NCI-H526 treated with DMSO at 0.1 percent for 48 hours (cell line): ENCODE data around the gene AGAP3.

Experiments used
- DNase-seq: peaks from one replicate; lab custom pipeline; 2025; lab: John Stamatoyannopoulos, UW

Gene AGAP3

DNA sequence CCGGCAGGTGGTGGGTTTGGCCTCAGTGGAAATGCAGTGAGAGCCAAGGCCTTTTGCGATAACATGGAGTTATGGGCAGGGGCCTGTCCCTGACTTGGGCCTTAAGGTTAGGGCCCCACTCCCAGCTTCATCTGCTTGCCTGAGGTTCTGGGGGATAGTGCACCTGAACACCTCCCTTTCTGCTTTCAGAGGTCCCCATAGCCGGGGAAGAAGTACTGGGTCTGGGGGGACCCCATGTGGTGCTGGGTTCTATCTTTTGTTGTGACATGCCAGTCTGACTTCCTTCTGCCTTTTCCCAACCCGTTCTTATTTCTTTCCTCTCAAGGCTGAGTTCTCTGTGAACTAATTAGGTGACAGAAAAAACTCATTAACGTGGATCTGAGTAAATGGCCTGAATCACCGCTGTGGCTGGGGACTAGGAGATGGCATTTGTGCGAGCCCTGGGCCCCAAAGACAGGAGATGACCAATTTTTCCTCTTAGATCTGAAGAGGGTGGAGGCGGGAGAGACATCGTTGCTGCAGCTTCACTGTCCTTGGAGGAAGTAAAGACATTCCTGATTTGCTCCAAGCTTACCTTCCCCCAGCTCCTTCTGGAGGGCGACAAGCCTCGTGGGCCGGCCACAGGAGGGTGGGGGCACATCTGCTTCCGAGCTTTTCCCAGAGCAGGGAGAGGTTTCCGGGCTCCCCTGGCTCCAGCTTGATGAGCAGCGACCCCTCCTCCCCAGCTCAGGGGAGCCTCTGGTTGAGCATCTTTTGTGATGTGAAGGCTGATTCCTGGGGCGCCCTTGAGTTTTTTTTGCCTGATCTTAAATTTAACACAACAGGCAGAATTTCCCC lies 2.0 kb downstream of the AGAP3 start:
- no peak for DNase-seq

DNA sequence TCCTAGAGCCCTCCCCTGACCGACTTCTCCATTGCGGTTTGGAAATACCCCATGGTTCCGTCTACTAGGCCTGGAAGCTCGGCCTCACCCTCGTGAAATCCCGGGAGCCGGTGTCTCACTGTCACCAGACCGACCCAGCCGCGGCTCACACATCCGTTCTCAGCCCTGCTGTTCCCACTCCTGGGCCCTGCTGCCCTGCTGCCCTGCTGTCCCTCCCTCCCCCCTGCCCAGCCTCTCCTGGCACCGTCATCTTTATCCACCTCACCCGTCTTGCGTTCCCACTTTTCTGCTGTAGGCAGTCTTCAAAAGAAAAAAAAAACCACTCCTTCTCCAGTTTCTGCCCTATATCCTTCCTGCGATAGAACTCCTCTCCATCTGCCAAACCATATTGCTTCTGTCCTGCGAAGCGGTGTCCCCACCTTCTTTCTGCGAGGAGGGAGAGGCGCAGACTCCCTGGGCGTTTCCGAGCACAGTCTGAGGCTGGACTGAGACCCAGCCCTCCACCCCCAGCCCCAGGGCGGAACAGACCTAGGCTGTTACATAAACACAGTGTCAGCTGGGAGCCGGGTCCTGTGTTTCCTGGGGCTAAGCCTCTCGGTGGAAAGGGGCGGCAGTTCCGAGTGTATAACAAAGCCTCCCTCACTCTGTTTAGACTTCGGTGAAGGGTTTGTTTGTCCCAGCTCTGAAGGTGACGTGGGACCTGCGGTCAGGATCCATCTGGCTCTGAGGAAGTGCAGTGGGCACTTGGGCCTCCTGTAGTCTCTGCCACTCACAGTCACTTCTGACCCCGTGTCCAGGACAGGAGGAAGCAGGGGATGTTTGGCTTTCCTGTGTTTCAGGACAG lies 2.8 kb downstream of the AGAP3 start:
- peak; percentile 19 for DNase-seq

DNA sequence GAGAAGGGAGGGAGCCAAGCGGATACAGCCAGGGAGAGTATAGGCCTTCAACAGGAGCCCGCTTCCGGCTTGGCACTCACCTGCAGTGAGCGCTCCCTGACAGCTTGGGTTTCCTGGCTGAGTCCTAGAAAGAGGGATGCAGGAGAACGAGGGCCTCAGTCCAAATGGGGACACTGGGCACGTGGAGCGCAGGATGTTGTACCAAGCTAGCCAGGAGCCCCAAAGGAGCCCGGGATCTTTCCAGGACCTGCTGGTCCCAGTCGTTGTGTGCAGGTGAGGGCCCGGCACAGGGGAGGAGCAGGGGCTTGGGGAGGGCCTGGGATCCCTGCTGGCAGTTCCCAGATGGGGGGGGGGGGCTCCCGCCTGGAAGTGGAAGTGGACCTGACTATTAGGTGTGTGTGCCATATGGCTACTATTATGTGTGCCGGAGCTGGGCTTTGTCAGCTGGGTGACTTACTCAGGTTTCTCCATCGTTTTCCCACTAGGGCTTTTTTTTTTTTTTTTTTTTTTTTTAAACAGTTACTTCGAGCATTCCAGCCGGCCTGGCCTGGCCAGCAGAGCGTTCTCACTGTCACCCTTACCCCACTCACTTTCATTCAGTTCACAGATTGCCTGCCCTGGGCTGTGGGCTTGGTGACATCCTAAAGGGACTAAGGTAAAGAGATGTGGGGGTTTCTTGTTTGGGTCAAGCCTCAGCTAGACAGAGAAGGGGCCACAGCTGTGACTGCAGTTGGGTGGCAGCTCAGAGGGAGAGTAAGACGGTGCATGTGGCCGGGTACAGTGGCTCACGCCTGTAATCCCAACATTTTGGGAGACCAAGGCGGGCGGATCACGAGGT lies 3.8 kb downstream of the AGAP3 start:
- DNase-seq: no peak

DNA sequence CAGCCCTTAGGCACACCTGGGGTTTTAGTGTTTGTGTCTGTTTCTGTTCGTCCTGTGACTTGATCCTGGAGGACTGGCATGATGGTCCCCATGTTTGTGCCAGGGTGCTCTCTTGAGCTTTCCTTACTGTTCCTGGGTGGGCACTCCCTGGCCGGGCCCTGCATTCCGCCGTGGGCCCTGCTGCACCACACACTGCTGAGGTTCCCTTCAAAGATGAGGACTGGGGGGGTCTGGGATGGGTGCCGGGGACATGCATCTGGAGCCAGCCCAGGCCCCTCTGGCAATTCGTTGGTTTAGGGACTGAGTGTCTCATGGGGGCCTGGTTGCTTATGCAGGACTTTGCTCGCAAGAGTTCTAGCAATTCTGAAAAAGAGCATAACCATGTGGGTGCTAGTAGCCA lies 4.7 kb downstream of the AGAP3 start:
- DNase-seq: no peak

DNA sequence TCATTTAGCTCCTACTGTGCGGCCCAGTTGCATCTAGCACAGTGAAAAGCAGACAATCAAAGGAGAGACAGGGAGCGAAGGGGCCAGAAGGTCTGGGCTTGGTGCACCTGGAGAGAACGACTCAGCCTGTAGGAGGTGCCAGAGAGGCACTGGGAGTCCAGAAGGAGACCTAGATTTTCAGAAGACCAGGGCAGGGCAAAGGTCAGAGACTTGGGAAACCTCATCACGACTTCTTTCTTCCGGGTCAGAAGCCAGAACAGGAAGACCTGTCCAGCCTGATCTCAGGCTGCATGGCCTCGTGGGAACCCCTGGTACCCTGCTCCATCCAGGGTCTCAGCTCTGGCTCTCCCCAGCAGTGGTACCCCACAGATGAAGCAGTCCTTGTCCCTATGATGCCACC lies 5.2 kb downstream of the AGAP3 start:
- DNase-seq: no peak

DNA sequence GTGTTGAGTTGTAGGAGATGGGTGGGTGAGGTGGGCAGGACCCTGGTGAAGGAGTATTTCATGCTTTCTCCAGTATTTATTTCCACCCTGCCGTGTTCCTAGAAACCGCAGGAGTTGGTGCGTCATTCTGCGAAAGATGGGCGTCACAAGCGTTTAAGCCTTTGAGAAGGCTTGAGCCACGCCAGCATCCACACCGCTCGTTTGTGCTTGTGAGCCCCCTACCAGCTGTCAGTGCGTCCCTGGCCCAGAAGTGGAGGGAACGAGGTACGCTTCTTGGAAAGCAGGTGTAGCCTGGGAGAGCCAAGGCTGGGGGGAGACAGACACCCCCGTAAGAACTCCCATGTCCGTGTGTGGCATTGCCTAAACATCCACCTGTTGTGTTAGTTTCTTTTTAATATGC lies 5.7 kb downstream of the AGAP3 start:
- no peak for DNase-seq

DNA sequence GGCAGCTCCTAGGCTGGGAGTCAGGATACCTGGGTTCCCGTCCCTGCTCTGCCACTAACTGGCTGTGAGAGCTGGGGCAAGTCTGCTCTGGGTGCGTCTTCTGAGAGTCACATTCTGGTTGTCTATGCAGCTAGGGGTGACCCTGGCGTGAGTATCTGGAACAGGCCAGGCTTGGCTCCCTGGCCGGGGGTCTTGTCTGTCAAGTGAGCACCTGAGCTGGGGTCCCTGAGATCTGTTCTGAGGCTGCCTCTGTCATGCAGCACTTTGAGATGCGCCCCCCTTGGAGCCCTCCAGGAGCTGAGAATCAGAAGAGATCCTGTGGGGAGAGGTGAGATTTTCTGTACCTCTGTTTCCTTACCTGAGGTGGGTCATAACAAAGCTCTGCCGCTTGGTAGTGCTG lies 7.5 kb downstream of the AGAP3 start:
- no peak for DNase-seq

DNA sequence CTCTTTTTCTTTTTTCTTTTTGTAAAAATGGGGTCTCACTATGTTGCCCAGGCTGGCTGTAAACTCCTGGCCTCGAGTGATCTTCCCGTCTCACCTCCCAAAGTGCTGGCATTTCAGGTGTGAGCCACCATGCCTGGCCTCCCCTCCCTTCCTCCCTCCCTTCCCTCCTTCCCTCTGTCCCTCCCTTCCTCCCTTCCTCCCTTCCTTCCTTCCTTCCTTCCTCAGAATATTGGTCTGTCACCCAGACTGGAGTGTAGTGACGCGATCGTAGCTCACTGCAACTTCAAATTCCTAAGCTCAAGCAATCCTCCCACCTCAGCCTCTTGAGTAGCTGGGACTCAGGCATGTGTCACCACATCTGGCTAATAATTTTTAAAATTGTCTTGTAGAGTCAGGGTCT lies 8.4 kb downstream of the AGAP3 start:
- no peak for DNase-seq

DNA sequence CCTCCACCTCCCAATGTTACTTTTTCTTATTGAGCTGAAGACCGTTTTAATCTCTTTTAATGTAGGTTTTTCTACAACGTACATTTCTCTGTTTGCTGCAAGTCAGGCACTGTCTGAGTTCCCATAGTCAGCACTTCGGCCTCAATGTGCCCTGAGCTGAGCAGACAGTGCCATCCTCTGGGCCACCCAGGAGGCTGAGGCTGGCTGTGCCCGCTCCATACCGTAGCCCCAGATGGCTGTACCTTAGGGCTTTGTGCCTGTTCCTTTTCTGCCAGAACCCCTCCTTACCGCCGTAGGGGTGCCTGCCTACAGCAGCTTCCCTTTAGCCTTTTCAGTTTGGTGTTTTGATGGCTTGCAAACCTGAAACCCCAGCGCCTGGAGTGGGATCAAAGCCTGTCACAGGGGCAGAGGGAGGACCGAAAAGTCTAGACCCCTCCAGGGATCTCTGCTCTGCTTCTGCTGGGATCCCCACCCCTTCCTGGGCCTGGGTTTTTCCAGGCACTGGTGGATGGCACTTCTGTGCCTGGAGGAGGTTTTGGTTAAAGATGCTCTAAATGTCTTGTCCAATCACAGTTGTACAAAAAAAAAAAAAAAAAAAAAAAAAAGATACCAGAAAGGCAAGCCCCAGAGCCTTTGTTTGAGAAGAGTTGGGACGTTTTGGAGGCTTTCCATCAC lies 9.0 kb downstream of the AGAP3 start:
- no peak for DNase-seq

DNA sequence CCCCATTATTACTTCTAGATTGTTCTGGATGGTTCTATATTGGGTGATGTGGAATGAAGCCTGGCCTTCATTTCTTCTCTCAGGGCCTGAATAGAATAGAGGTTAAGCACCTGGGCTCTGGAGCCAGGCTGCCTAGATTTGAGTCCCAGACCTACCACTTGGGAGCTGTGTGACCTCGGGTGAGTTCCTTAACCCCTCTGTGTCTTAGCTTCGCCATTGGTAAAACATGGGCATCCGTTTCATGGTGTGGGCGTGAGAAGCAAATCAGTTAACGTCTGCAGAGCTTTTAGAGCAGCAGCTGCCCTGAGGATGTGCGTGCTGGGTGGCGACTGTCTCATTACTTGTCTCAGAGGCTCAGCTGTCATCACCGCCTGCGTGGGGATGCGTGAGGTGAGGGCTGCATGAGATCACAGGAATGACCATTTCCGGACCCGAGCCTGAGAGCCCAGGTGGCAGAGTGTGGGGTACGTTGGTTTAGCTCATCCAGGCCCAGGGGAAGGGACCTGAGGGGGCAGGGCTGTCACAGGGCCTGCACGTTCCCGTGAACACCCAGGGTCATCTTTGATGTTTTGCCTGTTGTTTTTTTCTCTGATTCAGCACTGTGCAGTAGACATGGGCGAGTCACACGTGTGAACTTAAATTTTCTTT lies 9.7 kb downstream of the AGAP3 start:
- DNase-seq: no peak

DNA sequence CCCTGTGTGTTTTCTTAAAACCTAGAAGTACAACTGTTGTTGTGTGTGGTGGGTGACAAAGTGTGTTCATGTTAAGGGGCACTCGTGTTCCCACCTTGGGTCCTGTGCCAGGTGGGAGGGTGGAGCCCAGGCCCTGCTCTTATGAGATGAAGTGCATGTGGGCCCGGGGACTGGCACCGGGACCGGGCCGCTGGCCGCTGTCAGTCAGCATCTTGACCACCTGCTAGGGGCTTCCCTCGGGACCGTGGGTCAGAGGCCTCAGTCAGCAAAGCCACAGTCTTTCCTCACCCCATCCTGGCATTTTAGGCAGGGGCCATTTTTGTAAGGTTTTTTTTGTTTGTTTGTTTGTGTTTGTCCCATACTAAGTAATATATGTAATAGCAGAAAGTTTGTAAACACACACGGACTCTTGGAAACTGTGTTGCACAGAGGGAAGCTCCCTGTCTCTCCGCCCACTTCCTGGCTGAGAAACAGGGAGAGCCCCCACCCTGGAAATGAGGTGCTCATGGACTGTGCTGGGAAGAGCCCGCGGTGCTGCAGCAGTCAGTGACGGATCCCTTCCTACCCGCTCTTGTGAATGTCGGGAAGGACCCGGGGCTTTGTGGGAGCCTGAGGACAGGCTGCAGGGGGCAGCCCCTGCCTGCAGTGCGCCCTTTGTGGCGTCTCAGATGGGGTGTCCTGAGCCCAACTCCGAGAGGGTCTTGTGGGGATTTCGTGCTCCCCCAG lies 13.4 kb downstream of the AGAP3 start:
- DNase-seq: no peak

DNA sequence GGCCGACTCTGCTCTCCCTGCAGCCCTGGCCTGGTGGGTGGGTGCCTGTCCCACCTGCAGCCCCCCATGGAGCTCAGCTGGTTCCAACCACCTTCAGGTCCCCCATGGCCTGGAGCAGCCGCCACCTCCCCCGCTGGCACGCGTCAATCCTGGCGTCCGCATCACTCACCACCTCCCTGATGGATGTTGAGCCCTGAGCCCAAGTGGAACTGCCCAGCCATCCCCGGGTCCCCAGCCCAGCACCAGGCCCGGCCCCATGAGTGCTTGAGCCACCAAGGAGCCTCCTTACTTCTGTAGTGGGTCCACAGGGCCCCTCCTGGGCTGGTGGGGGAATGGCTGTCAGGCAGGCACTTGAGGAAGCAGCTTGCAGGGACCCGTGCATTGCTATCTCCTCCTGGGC lies 14.6 kb downstream of the AGAP3 start:
- no peak for DNase-seq

DNA sequence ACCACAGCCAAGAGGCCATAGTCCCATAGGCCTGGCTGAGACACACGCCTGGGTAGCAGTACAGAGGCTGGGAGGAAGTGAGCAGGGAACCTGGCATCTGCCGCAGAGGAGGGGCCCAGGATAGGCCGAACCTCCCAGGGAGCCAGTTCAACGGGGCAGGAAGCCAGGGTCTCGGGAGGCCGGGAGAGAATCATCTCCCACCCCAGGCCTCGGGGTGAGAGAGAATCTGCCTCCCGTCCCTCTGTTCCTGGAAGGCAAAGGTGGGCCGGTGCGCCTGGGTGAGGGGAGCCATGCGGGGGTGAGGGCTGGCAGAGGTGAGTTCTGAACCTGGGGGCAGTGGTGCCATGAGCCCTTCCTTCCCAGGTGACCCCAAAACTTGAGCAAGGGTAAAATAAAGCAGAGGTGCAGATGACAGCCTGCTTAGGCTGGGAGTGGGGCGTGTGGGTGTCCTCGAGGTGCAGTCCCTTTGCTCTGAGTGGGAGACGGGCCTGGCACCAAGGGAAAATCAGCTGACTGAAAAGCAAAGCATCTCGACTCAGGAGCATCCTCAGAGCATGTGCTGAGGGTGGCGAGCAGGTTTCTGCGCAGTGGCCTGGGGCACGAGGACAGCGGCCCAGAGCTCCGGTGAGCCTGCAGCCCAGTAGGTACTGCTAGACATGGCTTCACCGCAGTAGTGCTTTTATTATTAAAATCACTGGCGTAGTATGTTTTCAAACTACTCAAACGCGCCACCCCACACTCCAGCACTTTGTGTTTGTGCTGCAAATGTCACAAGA lies 15.5 kb downstream of the AGAP3 start:
- DNase-seq: no peak

DNA sequence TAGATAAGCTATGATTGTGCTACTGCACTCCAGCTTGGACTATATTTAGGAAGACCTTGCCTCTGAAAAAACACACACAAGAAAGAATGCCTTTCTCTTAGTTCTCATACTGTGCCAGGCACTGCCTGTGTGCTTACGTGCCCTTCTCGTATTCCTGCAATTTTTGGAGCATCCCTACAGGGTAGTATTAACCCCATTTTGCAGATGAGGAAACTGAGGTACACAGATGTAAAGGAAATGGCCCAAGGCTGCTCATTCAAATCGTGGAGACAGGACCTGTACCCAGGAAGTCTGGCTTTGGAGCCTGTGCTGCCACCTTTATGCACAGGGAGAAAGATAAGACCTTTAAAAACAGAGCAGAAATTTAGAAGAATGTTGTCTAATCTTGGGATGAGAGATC lies 16.7 kb downstream of the AGAP3 start:
- DNase-seq: no peak

DNA sequence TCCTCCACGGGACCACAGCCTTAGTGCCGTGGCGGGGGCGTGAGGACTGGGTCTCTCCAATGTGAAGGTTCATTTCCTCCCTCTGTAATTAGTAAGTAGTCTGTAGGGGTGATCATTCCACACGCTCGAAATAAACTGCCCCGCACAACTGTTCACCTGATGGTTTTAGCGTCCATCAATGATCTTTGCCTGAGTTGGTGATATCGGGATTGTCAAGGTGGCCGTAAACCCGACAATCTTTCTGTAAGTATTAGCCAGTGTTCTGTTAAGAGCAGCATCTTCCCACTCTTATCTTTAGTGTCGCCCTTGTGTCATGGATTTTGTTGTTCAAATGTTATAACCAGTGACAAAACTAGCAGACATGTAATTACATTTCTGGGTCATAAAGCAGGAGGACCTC lies 17.7 kb downstream of the AGAP3 start:
- no peak for DNase-seq

DNA sequence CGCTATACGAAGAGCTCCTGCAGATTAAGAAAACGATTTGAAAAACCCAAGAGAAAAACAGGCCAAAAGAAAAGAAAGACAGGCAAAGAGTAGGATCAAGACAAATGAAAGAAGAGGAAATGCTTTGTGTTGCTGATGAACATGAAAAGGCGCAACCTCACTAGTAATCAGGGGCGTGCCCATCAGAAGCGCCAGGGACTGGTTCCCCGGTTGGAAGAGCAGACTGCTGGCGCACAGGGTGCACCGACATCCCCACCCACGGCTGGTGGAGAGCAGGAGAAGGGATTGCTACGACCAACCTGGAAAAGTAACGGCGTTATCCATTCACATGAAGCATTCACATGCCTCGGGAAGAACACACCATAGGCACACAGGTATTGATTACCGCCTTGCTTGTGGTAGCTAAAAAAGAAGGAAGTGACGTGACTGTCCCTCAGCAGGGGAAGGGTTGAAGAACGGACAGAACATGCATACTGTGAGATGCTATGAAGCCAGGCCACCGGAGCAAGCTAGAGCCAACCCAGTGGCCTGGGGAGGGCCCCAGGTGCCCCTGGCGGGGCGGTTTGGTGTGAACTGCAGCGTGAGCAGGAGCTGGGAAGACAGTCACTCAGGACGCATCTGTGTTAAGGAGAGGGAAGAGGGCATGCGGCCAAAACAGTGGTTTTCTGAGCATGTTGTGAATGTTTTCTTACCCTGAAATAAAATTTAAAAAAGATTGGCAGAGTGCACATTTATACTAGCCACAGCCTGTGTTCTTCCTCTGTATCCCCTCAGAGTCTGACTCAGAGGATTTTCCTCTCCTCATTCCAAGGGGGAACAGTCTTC lies 18.3 kb downstream of the AGAP3 start:
- DNase-seq: no peak

DNA sequence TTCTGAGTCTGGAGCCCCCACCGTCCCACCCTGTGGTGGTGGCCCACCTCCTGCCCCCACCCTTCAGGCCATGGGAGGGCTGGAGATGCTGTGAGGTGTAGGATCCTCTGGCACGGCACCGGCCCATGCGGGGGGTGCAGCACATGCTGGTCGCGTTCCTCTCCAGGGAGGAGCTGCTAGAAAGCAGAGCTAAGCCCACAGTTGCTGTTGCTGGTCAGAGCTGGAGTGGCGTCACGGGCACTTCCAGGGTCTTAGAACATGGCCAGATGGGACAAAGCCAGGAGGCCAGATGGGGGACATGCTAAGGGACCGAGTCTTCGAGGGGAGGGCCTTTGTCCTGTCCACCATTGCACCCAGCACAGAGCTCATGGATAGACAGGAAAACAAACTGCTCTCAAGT lies 21.6 kb downstream of the AGAP3 start:
- no peak for DNase-seq

DNA sequence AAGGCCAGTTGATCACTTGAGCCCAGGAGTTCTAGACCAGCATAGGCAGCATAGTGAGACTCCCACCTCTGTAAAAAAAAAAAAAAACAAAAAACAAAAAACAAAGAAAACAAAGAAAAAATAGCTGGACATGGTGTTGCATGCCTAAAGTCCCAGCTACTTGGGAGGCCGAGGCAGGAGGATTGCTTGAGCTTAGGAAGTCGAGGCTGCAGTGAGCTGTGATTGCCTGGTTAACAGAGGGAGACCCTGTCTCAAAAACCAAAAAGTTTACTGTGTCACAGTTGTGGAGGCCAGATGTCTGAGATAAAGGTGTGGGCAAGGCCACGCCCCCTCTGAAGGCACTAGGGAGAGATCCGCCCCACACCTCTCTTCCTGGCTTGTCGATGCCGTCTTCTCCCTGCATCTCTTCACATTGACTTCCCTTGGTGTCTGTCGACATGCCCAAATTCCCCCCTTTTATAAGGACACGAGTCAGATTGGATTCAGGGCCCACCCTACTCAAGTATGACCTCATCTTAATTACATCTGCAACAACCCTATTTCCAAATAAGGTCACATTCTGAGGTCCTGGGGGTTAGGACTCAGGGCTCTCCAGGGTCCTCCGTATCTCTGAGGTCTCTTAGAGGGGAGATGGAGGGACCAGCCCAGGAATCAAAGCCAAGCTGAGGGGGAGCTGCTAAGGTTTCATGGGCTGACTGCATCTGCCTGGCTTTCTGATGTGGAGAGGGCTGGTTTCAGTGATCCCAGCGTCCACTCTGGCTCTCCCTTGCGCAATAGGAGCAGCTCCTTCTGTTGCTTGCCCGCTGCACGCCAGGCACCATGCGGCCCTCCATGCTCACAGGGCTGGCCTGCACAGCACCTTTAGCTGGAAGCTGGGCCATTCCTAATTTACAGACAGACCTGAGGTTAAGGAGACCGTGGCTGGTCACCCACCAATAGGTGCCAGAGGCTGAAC lies 23.1 kb downstream of the AGAP3 start:
- no peak for DNase-seq
